DOHH2 (cell line): ENCODE results near the gene CRYBA2.

Experiments used
- H3F3A ChIP-seq: fragments of 200-600 bp; sonication (generic), shearing (Covaris generic); 2 replicates; pipeline ENCODE4 v1.6.0; 2016; ENCODE audit warnings: antibody characterized with exemption, mild to moderate bottlenecking; ENCODE audit not compliant: control insufficient read depth, insufficient read depth
- H3K27ac ChIP-seq: fragments of 200-600 bp; sonication (generic); 2 replicates; pipeline ENCODE4 v1.5.1; 2014; ENCODE audit warnings: low read depth, mild to moderate bottlenecking, low read length, moderate library complexity
- H3K27me3 ChIP-seq: fragments of 200-600 bp; sonication (generic); 2 replicates; pipeline ENCODE4 v1.6.1; 2014; ENCODE audit warnings: mild to moderate bottlenecking, low read length, mixed read lengths; ENCODE audit not compliant: control insufficient read depth
- H3K36me3 ChIP-seq: fragments of 200-600 bp; sonication (generic); 2 replicates; pipeline ENCODE4 v1.6.1; 2014; ENCODE audit warnings: mild to moderate bottlenecking, low read length, moderate library complexity, mixed read lengths; ENCODE audit not compliant: control insufficient read depth
- H3K4me1 ChIP-seq: fragments of 200-600 bp; sonication (generic); 2 replicates; pipeline ENCODE4 v1.6.1; 2014; ENCODE audit warnings: mild to moderate bottlenecking, low read length, mixed read lengths; ENCODE audit not compliant: control insufficient read depth
- H3K4me2 ChIP-seq: fragments of 200-600 bp; sonication (generic); 2 replicates; pipeline ENCODE4 v1.6.0; 2014; ENCODE audit warnings: mild to moderate bottlenecking, low read length, moderate library complexity
- H3K4me3 ChIP-seq: fragments of 200-600 bp; sonication (generic); 2 replicates; pipeline ENCODE4 v1.5.1; 2014; ENCODE audit warnings: mild to moderate bottlenecking, low read length, mixed read lengths
- H3K79me2 ChIP-seq: fragments of 200-600 bp; sonication (generic); 2 replicates; pipeline ENCODE4 v1.6.1; 2014; ENCODE audit warnings: mild to moderate bottlenecking, low read length, mixed read lengths; ENCODE audit not compliant: control insufficient read depth
- H3K9me2 ChIP-seq: fragments of 200-600 bp; sonication (generic); replicated peaks from 2 replicates; pipeline ENCODE4 v1.6.1; 2014; ENCODE audit warnings: mild to moderate bottlenecking, low read length, mixed read lengths; ENCODE audit not compliant: control insufficient read depth
- H3K9me3 ChIP-seq: fragments of 200-600 bp; sonication (generic); 2 replicates; pipeline ENCODE4 v1.6.1; 2014; ENCODE audit warnings: antibody characterized with exemption, low read length, mixed read lengths; ENCODE audit not compliant: control insufficient read depth, insufficient read depth
- H4K20me1 ChIP-seq: fragments of 200-600 bp; sonication (generic); 2 replicates; pipeline ENCODE4 v1.6.0; 2014; ENCODE audit warnings: low read depth, mild to moderate bottlenecking, antibody characterized with exemption, low read length, moderate library complexity; ENCODE audit not compliant: control insufficient read depth, insufficient read depth
- CTCF ChIP-seq: fragments of 200-600 bp; sonication (generic); IDR thresholded peaks from one replicate; pipeline ENCODE4 v1.5.1; 2014; ENCODE audit warnings: antibody characterized with exemption, mild to moderate bottlenecking, low read depth, low read length; ENCODE audit not compliant: poor library complexity, severe bottlenecking
- EZH2phosphoT487 ChIP-seq: fragments of 200-600 bp; sonication (generic); IDR thresholded peaks from 2 replicates; pipeline ENCODE4 v1.6.1; 2017; ENCODE audit warnings: borderline replicate concordance, mild to moderate bottlenecking, antibody characterized with exemption, low read length, moderate library complexity, mixed read lengths

Gene CRYBA2

GRCh38 chr2:218944759-218945404 is 48.3 kb downstream of the CRYBA2 start:
- Histone ChIP-seq H3K4me3 (no peak overlapping the region), H3K27me3 (peaks cover 27% of the 10 kb centered on the region), H3K4me2 (no peak overlapping the region), H3K79me2 (no peaks in the 10 kb centered on the region), H4K20me1 (no peaks in the 10 kb centered on the region), H3K36me3 (no peaks in the 10 kb centered on the region), H3K4me1 (no peaks in the 10 kb centered on the region), H3K9me3 (no peaks in the 10 kb centered on the region), H3F3A (no peaks in the 10 kb centered on the region), H3K9me2 (no peaks in the 10 kb centered on the region), H3K27ac (no peak overlapping the region)
- TF ChIP-seq CTCF: no peak
- no peak for TF ChIP-seq EZH2phosphoT487
